H1 (cell line): ENCODE measurements around the gene MARCHF3. TPM values are rescaled to one million over a fixed set of nuclear protein-coding genes. Genes with fewer than 3 reads are reported as not detected.

Experiments
- CTCF ChIA-PET: fragments of 300-600 bp; sonication (Branson Sonifier 250); formaldehyde crosslinking; loops from one replicate; lab custom pipeline; 2021; ENCODE audit not compliant: partially characterized antibody; lab: Charles Lee
- POLR2A ChIA-PET: fragments of 300-600 bp; sonication (Branson Sonifier 250); formaldehyde crosslinking; loops from one replicate; lab custom pipeline; 2021; ENCODE audit warnings: inconsistent platforms; ENCODE audit not compliant: partially characterized antibody; lab: Charles Lee
- DNase-seq, 2 experiments: peaks; one replicate each; pipeline versions ENCODE4 v3.0.0 to v3.0.0-alpha.2; 2010 to 2022; ENCODE audit warnings: low spot score in 2 of 2, low read depth in 1 of 2, mixed read lengths in 1 of 2
- FAIRE-seq: peaks from 2 replicates; lab custom pipeline; 2011; peaks lifted over from hg19 to GRCh38; lab: Jason Lieb, UNC
- H2AFZ ChIP-seq: 2 replicates; pipeline ENCODE4 v1.8.1; 2012; ENCODE audit warnings: low read length, inconsistent platforms
- H2AK5ac ChIP-seq: 2 replicates; pipeline ENCODE4 v1.6.1; 2013; ENCODE audit warnings: low read depth, low read length
- H2BK120ac ChIP-seq: replicated peaks from 2 replicates; pipeline ENCODE3; 2013; ENCODE audit warnings: low read depth, low read length, inconsistent platforms
- H2BK12ac ChIP-seq: 2 replicates; pipeline ENCODE4 v1.6.1; 2013; ENCODE audit warnings: low read depth, low read length
- H2BK15ac ChIP-seq: 2 replicates; pipeline ENCODE4 v1.6.1; 2013; ENCODE audit warnings: low read length
- H2BK20ac ChIP-seq: 2 replicates; pipeline ENCODE4 v1.6.1; 2013; ENCODE audit warnings: low read length
- H2BK5ac ChIP-seq: 2 replicates; pipeline ENCODE4 v1.6.1; 2013; ENCODE audit warnings: low read depth, low read length
- H3K14ac ChIP-seq: 2 replicates; pipeline ENCODE4 v1.6.1; 2013; ENCODE audit warnings: inconsistent platforms; ENCODE audit not compliant: insufficient read length
- H3K18ac ChIP-seq: 2 replicates; pipeline ENCODE4 v1.6.1; 2013; ENCODE audit warnings: low read length; ENCODE audit errors: extremely low read depth
- H3K23ac ChIP-seq: 2 replicates; pipeline ENCODE4 v1.6.1; 2013; ENCODE audit warnings: inconsistent platforms; ENCODE audit not compliant: insufficient read length
- H3K23me2 ChIP-seq: 2 replicates; pipeline ENCODE4 v1.6.1; 2013; ENCODE audit warnings: low read depth, low read length
- H3K27ac ChIP-seq: 2 replicates; pipeline ENCODE4 v1.6.1; 2011; ENCODE audit warnings: low read depth, low read length, inconsistent platforms
- H3K27me3 ChIP-seq, 4 experiments: replicated peaks in 1 of 4; 1 replicate in 1 of 4; 2 replicates in 3 of 4; pipeline versions ENCODE4 v1.6.1 to v1.8.1; 2011 to 2013; ENCODE audit warnings: low read length in 3 of 4, mild to moderate bottlenecking in 3 of 4, inconsistent platforms in 2 of 4, mixed read lengths in 2 of 4, moderate library complexity in 1 of 4; ENCODE audit not compliant: control insufficient read depth in 3 of 4, insufficient read depth in 3 of 4; ENCODE audit errors: extremely low read depth in 1 of 4
- H3K36me3 ChIP-seq, 4 experiments: 2 replicates each; pipeline versions ENCODE4 v1.6.1 to v1.8.1; 2011 to 2013; ENCODE audit warnings: mild to moderate bottlenecking in 4 of 4, low read length in 3 of 4, moderate library complexity in 2 of 4, control low read depth in 1 of 4, inconsistent platforms in 1 of 4; ENCODE audit not compliant: insufficient read depth in 4 of 4, control insufficient read depth in 2 of 4
- H3K4ac ChIP-seq: replicated peaks from 2 replicates; pipeline ENCODE3; 2013; ENCODE audit warnings: low read length, low read depth, mixed read lengths, inconsistent platforms; ENCODE audit not compliant: insufficient read length
- H3K4me1 ChIP-seq, 4 experiments: replicated peaks in 1 of 4; 1 replicate in 1 of 4; 2 replicates in 3 of 4; pipeline versions ENCODE4 v1.6.1 to v1.8.1; 2011 to 2013; ENCODE audit warnings: low read length in 3 of 4, inconsistent platforms in 2 of 4, mixed read lengths in 1 of 4; ENCODE audit not compliant: insufficient read depth in 4 of 4, control insufficient read depth in 3 of 4
- H3K4me2 ChIP-seq, 2 experiments: 2 replicates each; pipeline versions ENCODE4 v1.6.1 to v1.8.1; 2011 to 2013; ENCODE audit warnings: low read depth in 2 of 2, low read length in 2 of 2, control low read depth in 1 of 2, inconsistent platforms in 1 of 2, mild to moderate bottlenecking in 1 of 2; ENCODE audit not compliant: insufficient read depth in 1 of 2
- H3K4me3 ChIP-seq, 4 experiments: fragments of 200-600, 300-600 bp in 1 of 4; sonication (generic), shearing (Covaris generic), sonication (Bioruptor Twin) in 1 of 4; 2 replicates each; pipeline versions ENCODE4 v1.5.1 to v1.8.1; 2011 to 2016; ENCODE audit warnings: low read length in 4 of 4, low read depth in 3 of 4, control low read depth in 2 of 4, inconsistent platforms in 2 of 4, mild to moderate bottlenecking in 2 of 4, mixed read lengths in 1 of 4, moderate library complexity in 1 of 4; ENCODE audit not compliant: insufficient read depth in 2 of 4; ENCODE audit errors: extremely low read depth in 1 of 4
- H3K56ac ChIP-seq: replicated peaks from 2 replicates; pipeline ENCODE3; 2013; ENCODE audit warnings: low read depth, mild to moderate bottlenecking, mixed read lengths, low read length, inconsistent platforms; ENCODE audit not compliant: insufficient read length
- H3K79me1 ChIP-seq: 2 replicates; pipeline ENCODE4 v1.6.1; 2013; ENCODE audit warnings: low read depth, low read length, control low read depth
- H3K79me2 ChIP-seq, 2 experiments: 2 replicates each; pipeline versions ENCODE4 v1.6.1 to v1.8.1; 2012 to 2013; ENCODE audit warnings: low read length in 2 of 2, mild to moderate bottlenecking in 2 of 2, inconsistent platforms in 1 of 2; ENCODE audit not compliant: insufficient read depth in 2 of 2, control insufficient read depth in 1 of 2
- H3K9ac ChIP-seq, 4 experiments: replicated peaks in 1 of 4; 1 replicate in 1 of 4; 2 replicates in 3 of 4; pipeline versions ENCODE4 v1.6.1 to v1.8.1; 2011 to 2013; ENCODE audit warnings: low read depth in 3 of 4, low read length in 3 of 4, control low read depth in 2 of 4, mild to moderate bottlenecking in 2 of 4, moderate library complexity in 2 of 4, inconsistent platforms in 1 of 4; ENCODE audit errors: extremely low read depth in 1 of 4
- H3K9me3 ChIP-seq, 2 experiments: 2 replicates each; pipeline versions ENCODE4 v1.6.1 to v1.8.1; 2012 to 2013; ENCODE audit warnings: mild to moderate bottlenecking in 2 of 2, moderate library complexity in 2 of 2, control low read depth in 1 of 2, inconsistent platforms in 1 of 2, low read depth in 1 of 2, low read length in 1 of 2, mixed read lengths in 1 of 2; ENCODE audit not compliant: insufficient read depth in 2 of 2
- H4K20me1 ChIP-seq, 2 experiments: replicated peaks in 1 of 2; 2 replicates each; pipeline versions ENCODE3 to v1.8.1; 2011 to 2013; ENCODE audit warnings: inconsistent platforms in 2 of 2, low read length in 2 of 2, mild to moderate bottlenecking in 1 of 2; ENCODE audit not compliant: insufficient read depth in 2 of 2, control insufficient read depth in 1 of 2
- H4K5ac ChIP-seq: 2 replicates; pipeline ENCODE4 v1.6.1; 2013; ENCODE audit warnings: low read length, low read depth, mixed read lengths, inconsistent platforms; ENCODE audit not compliant: insufficient read length
- H4K8ac ChIP-seq: 2 replicates; pipeline ENCODE4 v1.8.0; 2013; ENCODE audit warnings: mild to moderate bottlenecking, moderate library complexity, low read length, inconsistent platforms; ENCODE audit not compliant: insufficient read depth; ENCODE audit errors: extremely low read depth
- H4K91ac ChIP-seq: replicated peaks from 2 replicates; pipeline ENCODE3; 2013; ENCODE audit warnings: low read length, mixed read lengths, inconsistent platforms; ENCODE audit not compliant: insufficient read length
- HDAC6 ChIP-seq: IDR thresholded peaks from one replicate; pipeline ENCODE4 v1.7.1; 2012; ENCODE audit warnings: low read depth, mild to moderate bottlenecking, inconsistent platforms, low read length, moderate library complexity
- NRF1 ChIP-seq: IDR thresholded peaks from 2 replicates; pipeline ENCODE4 v1.6.1; 2011; ENCODE audit warnings: mild to moderate bottlenecking, low read depth, low read length, improper control_type of control experiment
- POU5F1 ChIP-seq: IDR thresholded peaks from 2 replicates; pipeline ENCODE4 v1.6.1; 2011; ENCODE audit warnings: low read depth, mild to moderate bottlenecking, low read length, moderate library complexity
- YY1 ChIP-seq: IDR thresholded peaks from 2 replicates; pipeline ENCODE4 v1.6.1; 2011; ENCODE audit warnings: low read depth, mild to moderate bottlenecking, low read length
- WGBS, 2 experiments: shearing (Covaris generic) in 1 of 2; methylation state at CpG; one replicate each; pipeline versions ENCODE4 v1.1.6 to v1.1.7; 2013 to 2015; ENCODE audit warnings: low lambda C conversion rate in 2 of 2, mixed read lengths in 2 of 2, inconsistent platforms in 1 of 2, low coverage in 1 of 2, missing lambda C conversion rate in 1 of 2; ENCODE audit not compliant: insufficient replicate concordance in 2 of 2, insufficient coverage in 1 of 2, insufficient read length in 1 of 2; ENCODE audit errors: extremely low coverage in 1 of 2, missing lambda C conversion rate in 1 of 2; 5-methylcytosine and 5-hydroxymethylcytosine counted together
- polyA plus RNA-seq, 7 experiments: library from polyadenylated mRNA; depleted of rRNA in 3 of 7; stranded (reverse) in 5 of 7; unstranded in 2 of 7; fragments of >200 nt in 5 of 7; fragments of 200-250 nt in 2 of 7; gene quantifications; 1 replicate in 5 of 7; 2 replicates in 1 of 7; 4 replicates in 1 of 7; pipeline versions ENCODE4 v1.2.1 to v1.2.3, GENCODE V29; 2011 to 2013; ENCODE audit warnings: missing spikeins in 2 of 7, mixed read lengths in 2 of 7
- total RNA-seq: library from RNA; stranded (reverse); fragmentation: NEBNext Ultra II Directional; extraction: Animal tissue kit (Norgen Biotek cat#: 25700); gene quantifications from 2 replicates; pipeline ENCODE4 v1.2.1, GENCODE V29; 2021

Gene MARCHF3
- total and polyA plus RNA-seq, 2 of the 8 experiments (the other 6 are each of a cell fraction or from before 2014, with no cell fraction given): 12.0 to 16.9 TPM

- H4K20me1 ChIP-seq: no peaks in the 10 kb centered on the region
- H3K9ac ChIP-seq: no peak overlapping the region
- no peaks in the 10 kb centered on the region for H3K9me3 ChIP-seq
- H4K8ac ChIP-seq: no peak overlapping the region
- H3K4me2 ChIP-seq: no peak overlapping the region
- H3K79me2 ChIP-seq: no peaks in the 10 kb centered on the region; a peak in 1 of 4 replicates
- H3K4me1 ChIP-seq: peaks cover 0 to 4% (median 0%) of the 10 kb centered on the region in 4 experiments; a peak in 2 of 7 replicates
- no peak overlapping the region for H2AK5ac ChIP-seq
- H2BK120ac ChIP-seq: no peak overlapping the region
- no peak overlapping the region for H4K91ac ChIP-seq
- no peak overlapping the region for H2BK20ac ChIP-seq
- H3K23ac ChIP-seq: no peak overlapping the region
- no peak overlapping the region for H3K27ac ChIP-seq
- H3K14ac ChIP-seq: no peak overlapping the region
- DNase-seq: no peak
- no peak overlapping the region for H2BK15ac ChIP-seq
- no peak overlapping the region for H3K56ac ChIP-seq
- CTCF ChIA-PET: interaction anchor here (0.7 to 1.0 kb wide), 3 partner anchors 65 to 305 kb away, joined by 3 read pairs; no protein-coding TSS in a partner anchor
- H3K79me1 ChIP-seq: no peaks in the 10 kb centered on the region; the same call in 1 of the 2 replicates
- H3K4ac ChIP-seq: no peak overlapping the region
- TF ChIP-seq POU5F1 (no peak), NRF1 (no peak), HDAC6 (no peak), YY1 (no peak)
- POLR2A ChIA-PET: interaction anchor here (1.0 kb wide), 1 partner anchor 15 kb away, joined by 3 read pairs; no protein-coding TSS in a partner anchor
- H3K23me2 ChIP-seq: no peaks in the 10 kb centered on the region
- H3K27me3 ChIP-seq: no peaks in the 10 kb centered on the region
- no peak overlapping the region for H4K5ac ChIP-seq
- H2AFZ ChIP-seq: no peak overlapping the region
- H2BK5ac ChIP-seq: no peak overlapping the region
- no peaks in the 10 kb centered on the region for H3K36me3 ChIP-seq
- 83% methylated on average over 3 of the region's 3 CpGs; no CpG with 5 or more reads in 1 of the 2 experiments for WGBS, 2 experiments
- H3K4me3 ChIP-seq: no peak overlapping the region
- H2BK12ac ChIP-seq: no peak overlapping the region
- no peak overlapping the region for H3K18ac ChIP-seq
- no peak for FAIRE-seq
Observed at GRCh38 chr5:126931963-126932660, 98.2 kb downstream of the MARCHF3 start.
